ENCODE measurements around the gene NME9. TPM values are rescaled to one million over a fixed set of nuclear protein-coding genes. Genes with fewer than 3 reads are reported as not detected.

Gene NME9
- total RNA-seq, 1 experiment from 2014 or later = not detected

- Histone ChIP-seq H2BK12ac (ENCODE audit: insufficient read length, low read depth, low read length) (no peak overlapping the region), H4K91ac (ENCODE audit: insufficient read length, low read depth, low read length) (no peak overlapping the region), H3K27ac (ENCODE audit: insufficient read length, low read depth, low read length) (no peak overlapping the region), H2BK120ac (ENCODE audit: low read depth, low read length, poor library complexity, severe bottlenecking) (no peak overlapping the region), H2BK5ac (ENCODE audit: insufficient read length, low read length) (no peak overlapping the region), H3K27me3 (ENCODE audit: insufficient read depth, low read length) (no peaks in the 10 kb centered on the region), H3K79me1 (ENCODE audit: insufficient read depth, low read depth, low read length, poor library complexity, severe bottlenecking) (no peaks in the 10 kb centered on the region), H3K4me1 (ENCODE audit: insufficient read depth, low read length) (no peaks in the 10 kb centered on the region), H3K23me2 (ENCODE audit: insufficient read length, low read depth, low read length, poor library complexity, severe bottlenecking) (no peaks in the 10 kb centered on the region), H3K4me2 (ENCODE audit: insufficient read depth, insufficient read length, low read length) (no peak overlapping the region), H2BK20ac (ENCODE audit: low read depth, low read length, poor library complexity, severe bottlenecking) (no peak overlapping the region), H4K5ac (ENCODE audit: insufficient read length, low read depth, low read length) (no peak overlapping the region), H2BK15ac (ENCODE audit: low read depth, low read length) (no peak overlapping the region), H3K79me2 (ENCODE audit: insufficient read depth, low read length) (no peaks in the 10 kb centered on the region), H3K9ac (ENCODE audit: extremely low read depth, insufficient read length, low read length) (no peak overlapping the region), H3K9me3 (ENCODE audit: control insufficient read depth, low read depth, low read length) (no peaks in the 10 kb centered on the region), H2AK5ac (ENCODE audit: insufficient read length, low read length) (no peak overlapping the region), H3K56ac (ENCODE audit: insufficient read length, low read depth, low read length) (no peak overlapping the region), H4K20me1 (ENCODE audit: control insufficient read depth, insufficient read depth, insufficient read length) (no peaks in the 10 kb centered on the region), H3K23ac (ENCODE audit: insufficient read length, low read depth, low read length) (no peak overlapping the region), H3K4ac (ENCODE audit: low read depth, low read length) (no peak overlapping the region), H3T11ph (ENCODE audit: low read length) (no peak overlapping the region), H2AFZ (ENCODE audit: low read length) (no peak overlapping the region), H4K8ac (replicated peaks; ENCODE audit: insufficient read length, low read depth, low read length) (no peak overlapping the region), H3K18ac (ENCODE audit: insufficient read length, low read depth, low read length) (no peak overlapping the region), H3K14ac (ENCODE audit: insufficient read depth, low read length) (no peak overlapping the region)
- H3K27me3 Mint-ChIP-seq (ENCODE audit: low read depth) = peaks cover 32% of the 10 kb centered on the region
- TF ChIP-seq CTCF (conservative IDR thresholded peaks at IDR 0.05) = no peak
- no peak for DNase-seq
- no peak overlapping the region for H3K27ac Mint-ChIP-seq
- no peaks in the 10 kb centered on the region for H3K4me1 Mint-ChIP-seq
- H3K4me3 Mint-ChIP-seq = no peak overlapping the region
- H3K9me3 Mint-ChIP-seq = peaks cover 14 to 20% of the 10 kb centered on the region in 2 experiments
- H3K36me3 Mint-ChIP-seq (ENCODE audit: insufficient read depth in 1 of 3, low read depth in 3 of 3) = peaks cover 5 to 9% (median 8%) of the 10 kb centered on the region in 3 experiments; a peak in 6 of 7 replicates
- no CpG with 5 or more reads among the region's 4 CpGs for WGBS (ENCODE audit: extremely low coverage, insufficient read length, low lambda C conversion rate)
Observed at GRCh38 chr3:138310494-138310893, 19.2 kb downstream of the NME9 start.
